A673 (cell line): ENCODE results near the gene EBLN1. TPM values are rescaled to one million over a fixed set of nuclear protein-coding genes. Genes with fewer than 3 reads are reported as not detected.
A peak's percentile ranks its signal among the peaks of the same experiment; 100 is the strongest.
"Not testable (repeated sequence)": the region's sequence is repeated elsewhere in the genome, so short reads cannot be mapped to it uniquely, and the experiment has no call there.

ENCODE experiments used
- BruUV-seq: library from RNA; stranded (reverse); fragments of 400-500 nt; replicated peaks from 2 replicates; lab custom pipeline; 2021; lab: Mats Ljungman, UMichigan
- CTCF ChIA-PET: fragments of 300-600 bp; sonication (Branson Sonifier 250); formaldehyde crosslinking; loops from one replicate; lab custom pipeline; 2022; ENCODE audit warnings: antibody characterized with exemption; lab: Charles Lee
- POLR2A ChIA-PET: fragments of 300-600 bp; sonication (Branson Sonifier 250); formaldehyde crosslinking; loops from one replicate; lab custom pipeline; 2022; ENCODE audit warnings: antibody characterized with exemption; ENCODE audit not compliant: low non-redundant PET; lab: Charles Lee
- DNase-seq: peaks from one replicate; pipeline ENCODE4 v3.0.0-alpha.2; 2015; ENCODE audit warnings: low spot score
- H3K27ac ChIP-seq: fragments of 200-600 bp; sonication (generic); 2 replicates; pipeline ENCODE4 v1.5.1; 2016; ENCODE audit warnings: mixed run types, low read depth, mild to moderate bottlenecking, mixed read lengths, antibody characterized with exemption, low read length; ENCODE audit not compliant: poor library complexity, severe bottlenecking
- H3K27me3 ChIP-seq: fragments of 200-600 bp; sonication (generic); replicated peaks from 2 replicates; pipeline ENCODE4 v1.6.1; 2017; ENCODE audit warnings: mixed run types, low read depth, mild to moderate bottlenecking, mixed read lengths, antibody characterized with exemption, low read length; ENCODE audit not compliant: insufficient read depth, poor library complexity
- H3K36me3 ChIP-seq: fragments of 200-600 bp; sonication (generic); 2 replicates; pipeline ENCODE4 v1.6.1; 2016; ENCODE audit warnings: mixed run types, mild to moderate bottlenecking, mixed read lengths, antibody characterized with exemption, low read length; ENCODE audit not compliant: insufficient read depth, poor library complexity, severe bottlenecking
- H3K4me1 ChIP-seq: fragments of 200-600 bp; sonication (generic); 2 replicates; pipeline ENCODE4 v1.6.1; 2017; ENCODE audit warnings: mixed run types, mild to moderate bottlenecking, mixed read lengths, antibody characterized with exemption, low read length; ENCODE audit not compliant: insufficient read depth, poor library complexity, severe bottlenecking
- H3K4me3 ChIP-seq: fragments of 200-600 bp; sonication (generic); 2 replicates; pipeline ENCODE4 v1.5.1; 2016; ENCODE audit warnings: low read depth, mixed run types, mild to moderate bottlenecking, mixed read lengths, low read length; ENCODE audit not compliant: poor library complexity, severe bottlenecking
- H3K9me3 ChIP-seq: fragments of 200-600 bp; sonication (generic); 2 replicates; pipeline ENCODE4 v1.6.1; 2016; ENCODE audit warnings: mixed run types, low read depth, mild to moderate bottlenecking, mixed read lengths, antibody characterized with exemption, low read length; ENCODE audit not compliant: poor library complexity, severe bottlenecking
- CTCF ChIP-seq: fragments of 300-800, 200-600 bp; sonication (generic); conservative IDR thresholded peaks from 2 replicates; pipeline ENCODE4 v1.5.1; 2017; ENCODE audit warnings: low read depth, mild to moderate bottlenecking, antibody characterized with exemption, low read length, moderate library complexity, mixed read lengths
- EZH2 ChIP-seq: fragments of 200-600 bp; sonication (generic); IDR thresholded peaks from 2 replicates; pipeline ENCODE4 v1.6.1; 2017; ENCODE audit warnings: borderline replicate concordance, low read depth, mild to moderate bottlenecking, mixed read lengths, antibody characterized with exemption, low read length; ENCODE audit not compliant: poor library complexity, severe bottlenecking
- intact Hi-C: fragments of 100-400 bp; cut with micrococcal nuclease; formaldehyde crosslinking; loops from one replicate; pipeline ENCODE4 v1.10.0; 2022; ENCODE audit not compliant: unreplicated experiment
- total RNA-seq: library from RNA; stranded (reverse); gene quantifications from 2 replicates; pipeline ENCODE4 v1.2.3, GENCODE V29; 2021

The EBLN1 gene
- total RNA-seq, 1 experiment from 2014 or later: not detected

DNA sequence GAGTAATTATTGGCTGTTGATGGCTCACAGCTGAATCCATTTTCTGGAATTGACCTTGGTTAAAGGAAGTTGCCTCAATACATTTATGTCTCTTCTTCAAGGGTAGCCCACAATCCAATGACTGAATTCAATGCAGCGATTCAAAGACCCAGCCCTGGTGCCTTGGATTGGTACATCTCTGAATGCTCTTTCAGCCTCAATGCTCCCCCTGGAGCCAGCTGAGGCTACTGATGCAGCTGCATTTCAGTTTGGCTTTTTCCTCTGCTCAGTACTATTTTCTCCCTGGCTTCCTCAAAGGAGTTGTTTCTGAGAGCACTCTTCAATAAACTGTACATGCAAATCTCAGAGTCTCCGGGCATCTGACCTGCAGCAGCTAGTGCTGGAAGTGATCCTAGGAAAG is 633 bp upstream of the EBLN1 start:
- no peak for DNase-seq
- Histone ChIP-seq H3K27ac (no peak overlapping the region), H3K4me1 (no peaks in the 10 kb centered on the region), H3K36me3 (no peaks in the 10 kb centered on the region), H3K27me3 (no peaks in the 10 kb centered on the region), H3K9me3 (no peaks in the 10 kb centered on the region), H3K4me3 (no peak overlapping the region)
- ChIA-PET POLR2A (no interaction called here), CTCF (no interaction called here)
- intact Hi-C loops: no loop called here
- no TSS peak for BruUV-seq
- TF ChIP-seq EZH2 (no peak), CTCF (peak; percentile 37)

DNA sequence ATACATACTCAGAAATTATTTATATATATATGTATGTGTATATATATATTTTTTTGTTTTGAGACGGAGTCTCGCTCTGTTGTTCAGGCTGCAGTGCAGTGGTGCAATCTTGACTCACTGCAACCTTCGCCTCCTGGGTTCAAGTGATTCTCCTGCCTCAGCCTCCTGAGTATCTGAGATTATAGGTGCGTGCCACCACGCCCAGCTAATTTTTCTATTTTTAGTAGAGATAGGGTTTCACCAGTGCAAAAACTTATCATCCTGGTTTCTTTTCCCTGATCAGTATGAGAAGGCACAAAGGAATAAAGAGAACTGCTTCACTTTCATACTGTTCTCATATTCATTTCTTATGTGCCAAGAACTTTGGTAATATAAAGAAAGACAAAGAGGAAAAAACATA is 731 bp downstream of the EBLN1 start:
- BruUV-seq, POLR2A ChIA-PET, H3K27me3 ChIP-seq, H3K4me1 ChIP-seq, intact Hi-C loops, H3K9me3 ChIP-seq, H3K4me3 ChIP-seq, DNase-seq, CTCF ChIA-PET, H3K36me3 ChIP-seq, H3K27ac ChIP-seq: not testable (repeated sequence)

GRCh38 chr10:22210267-22210666 is 7.5 kb downstream of the EBLN1 start:
- CTCF ChIA-PET: no interaction called here
- BruUV-seq: no TSS peak

More at GRCh38 chr10:22210267-22210666, 7.5 kb downstream of the EBLN1 start:
- POLR2A ChIA-PET: no interaction called here
- no peak overlapping the region for H3K4me3 ChIP-seq
- H3K27me3 ChIP-seq: no peaks in the 10 kb centered on the region
- no peak for TF ChIP-seq EZH2
- TF ChIP-seq CTCF: no peak
- H3K27ac ChIP-seq: no peak overlapping the region
- H3K9me3 ChIP-seq: no peaks in the 10 kb centered on the region
- DNase-seq: no peak
- no peaks in the 10 kb centered on the region for H3K36me3 ChIP-seq
- intact Hi-C loops: no loop called here
- no peaks in the 10 kb centered on the region for H3K4me1 ChIP-seq
